Peyer's patch (tissue), 4 donors: ENCODE measurements around the gene NXT1. TPM values are rescaled to one million over a fixed set of nuclear protein-coding genes. Genes with fewer than 3 reads are reported as not detected.
"Not testable (repeated sequence)": the region's sequence is repeated elsewhere in the genome, so short reads cannot be mapped to it uniquely, and the experiment has no call there.

Experiments
- DNase-seq, 3 donors: peaks; one replicate each; pipeline ENCODE4 v3.0.0-alpha.2; 2017 to 2019
- H3K27ac ChIP-seq, 4 donors: fragments of 200-600 bp; sonication (generic); one replicate each; pipeline ENCODE4 v1.5.1; 2016 to 2019
- H3K27me3 ChIP-seq, 2 donors: fragments of 200-600 bp; sonication (generic); one replicate each; pipeline ENCODE4 v1.5.1; 2019
- H3K36me3 ChIP-seq, 3 donors: fragments of 200-600 bp; sonication (generic); one replicate each; pipeline ENCODE4 v1.5.1; 2016 to 2019
- H3K4me1 ChIP-seq, 4 donors: fragments of 200-600 bp; sonication (generic); one replicate each; pipeline ENCODE4 v1.5.1; 2016 to 2019
- H3K4me3 ChIP-seq, 4 donors: fragments of 200-600 bp; sonication (generic); 1 replicate in 3 of 4; 2 replicates in 1 of 4; pipeline ENCODE4 v1.5.1; 2016 to 2019; ENCODE audit warnings: mild to moderate bottlenecking in 1 of 4
- H3K9me3 ChIP-seq, 4 donors: fragments of 200-600 bp; sonication (generic); one replicate each; pipeline ENCODE4 v1.5.1; 2016 to 2019; ENCODE audit warnings: mild to moderate bottlenecking in 1 of 4
- CTCF ChIP-seq, 6 experiments: fragments of 450-650 bp in 4 of 6; fragments of 200-600 bp in 2 of 6; sonication (generic) in 1 of 6; IDR thresholded peaks; one replicate each; pipeline ENCODE4 v1.5.1; 2017 to 2019; ENCODE audit warnings: antibody characterized with exemption in 6 of 6, mild to moderate bottlenecking in 3 of 6, moderate library complexity in 1 of 6
- POLR2A ChIP-seq, 2 donors: fragments of 450-650 bp; IDR thresholded peaks; one replicate each; pipeline ENCODE4 v1.5.1; 2017; ENCODE audit warnings: antibody characterized with exemption in 2 of 2, mild to moderate bottlenecking in 2 of 2, moderate library complexity in 2 of 2
- total RNA-seq, 4 donors: library from RNA; depleted of rRNA; stranded (reverse); fragments of >200 nt; gene quantifications; one replicate each; pipeline ENCODE4 v1.1.0, GENCODE V29; 2016

NXT1 gene
- total RNA-seq, 4 donors from 2014 or later, result 5.4 to 23.1 (median 7.9) TPM

DNA sequence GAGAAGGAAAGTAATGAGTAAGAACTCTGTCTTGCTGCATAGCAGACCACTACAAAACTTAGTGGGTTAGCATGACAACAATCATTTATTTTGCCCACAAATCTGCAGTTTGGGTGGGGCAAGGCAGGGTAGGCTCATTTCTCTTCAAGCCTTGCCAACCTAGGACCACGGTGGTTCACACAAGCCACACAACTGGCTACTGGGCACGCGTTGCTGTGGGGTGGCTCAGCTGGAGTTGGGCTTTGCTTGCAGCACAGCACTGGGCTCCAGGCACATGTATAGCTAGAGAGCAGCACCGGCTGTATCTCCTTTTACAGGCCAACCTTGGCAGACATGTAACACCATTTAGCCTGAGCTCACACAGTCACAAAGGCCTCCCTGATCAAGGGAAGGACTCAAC is 4.6 kb upstream of the NXT1 start:
- Histone ChIP-seq H3K27me3 (no peaks in the 10 kb centered on the region), H3K4me3 (no peak overlapping the region), H3K27ac (no peak overlapping the region), H3K36me3 (no peaks in the 10 kb centered on the region), H3K4me1 (peaks cover 0 to 5% (median 5%) of the 10 kb centered on the region in 4 donors), H3K9me3 (no peaks in the 10 kb centered on the region)
- DNase-seq, result no peak
- TF ChIP-seq CTCF (IDR thresholded peaks at IDR 0.05), result no peak
- no peak for TF ChIP-seq POLR2A (IDR thresholded peaks at IDR 0.05)

GRCh38 chr20:23347791-23348190 is 2.8 kb upstream of the NXT1 start:
- no peak for DNase-seq
- Histone ChIP-seq H3K9me3 (no peaks in the 10 kb centered on the region), H3K4me3 (no peak overlapping the region), H3K27me3 (no peaks in the 10 kb centered on the region), H3K36me3 (no peaks in the 10 kb centered on the region), H3K27ac (no peak overlapping the region), H3K4me1 (peaks cover 0 to 18% (median 9%) of the 10 kb centered on the region in 4 donors)
- TF ChIP-seq POLR2A (IDR thresholded peaks at IDR 0.05), result no peak
- no peak for TF ChIP-seq CTCF (IDR thresholded peaks at IDR 0.05)

DNA sequence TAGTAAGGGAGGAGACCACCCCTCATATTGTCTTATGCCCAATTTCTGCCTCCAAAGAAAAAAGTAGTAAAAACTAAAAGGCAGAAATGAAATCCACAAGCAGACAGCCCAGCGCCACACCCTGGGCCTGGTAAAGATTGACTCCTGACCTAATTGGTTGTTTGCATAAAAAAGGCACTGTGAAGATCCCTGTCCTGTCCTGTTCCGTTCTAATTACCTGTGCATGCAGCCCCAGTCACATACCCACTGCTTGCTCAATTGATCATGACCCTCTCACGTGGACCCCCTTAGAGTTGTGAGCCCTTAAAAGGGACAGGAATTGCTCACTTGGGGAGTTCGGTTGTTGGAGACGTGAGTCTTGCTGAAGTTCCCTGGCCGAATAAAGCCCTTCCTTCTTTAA is 2.1 kb upstream of the NXT1 start:
- H3K9me3 ChIP-seq, H3K4me3 ChIP-seq, DNase-seq, H3K36me3 ChIP-seq, H3K27ac ChIP-seq, H3K27me3 ChIP-seq: not testable (repeated sequence)
- H3K4me1 ChIP-seq, result peaks cover 0 to 18% (median 9%) of the 10 kb centered on the region in 4 donors

DNA sequence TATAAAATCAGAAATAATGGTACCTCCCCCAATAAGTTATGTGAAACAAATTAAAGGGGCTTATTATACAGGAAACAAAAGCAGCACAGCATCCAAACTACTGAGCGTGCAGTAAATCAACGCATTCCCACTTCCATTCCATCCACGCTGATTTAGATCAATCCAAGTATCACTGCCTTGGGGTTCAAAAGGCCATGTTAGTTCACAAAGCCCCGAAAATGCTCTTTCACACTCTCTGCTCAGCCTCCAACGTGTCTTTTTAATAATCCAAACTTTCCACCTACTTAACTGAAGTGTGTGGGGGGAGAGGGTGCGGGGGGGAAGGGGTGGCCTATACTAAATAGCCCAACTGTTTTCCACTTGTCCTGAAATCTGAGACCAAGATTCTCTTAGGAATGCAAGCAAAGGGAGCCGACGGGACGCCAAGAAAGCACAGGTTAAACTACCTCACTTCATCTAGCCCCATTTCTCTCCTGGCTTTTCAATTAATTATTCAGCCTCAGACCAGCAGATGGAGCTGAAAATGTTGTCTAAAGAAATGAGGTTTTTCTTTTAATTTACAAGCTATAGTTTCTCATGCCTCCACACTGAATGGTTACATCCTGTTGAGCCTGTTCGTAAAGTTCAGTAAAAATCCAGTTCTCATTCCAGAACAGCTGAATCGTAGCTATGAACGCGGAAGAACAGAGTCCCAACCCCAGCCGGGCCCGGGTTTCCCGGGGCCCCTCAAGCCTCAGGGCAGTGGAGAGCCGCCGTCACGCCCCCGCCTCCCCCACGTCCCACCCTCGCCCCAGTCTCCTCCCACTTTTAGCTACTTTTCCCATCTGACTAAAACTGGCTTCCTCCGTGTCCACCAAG is 1.0 kb upstream of the NXT1 start:
- peak in 2 of 3 donors; percentile 77 to 90 for DNase-seq
- Histone ChIP-seq H3K9me3 (no peaks in the 10 kb centered on the region), H3K4me3 (peak overlapping the region; percentile 69 to 96 (median 86)), H3K4me1 (peaks cover 0 to 18% (median 9%) of the 10 kb centered on the region in 4 donors), H3K27ac (peak overlapping the region; percentile 90 to 98 (median 95)), H3K27me3 (no peaks in the 10 kb centered on the region), H3K36me3 (peaks cover 0 to 6% (median 0%) of the 10 kb centered on the region in 3 donors)
- TF ChIP-seq POLR2A (IDR thresholded peaks at IDR 0.05), result no peak
- TF ChIP-seq CTCF (IDR thresholded peaks at IDR 0.05), result peak; percentile 53 to 73 (median 66)

DNA sequence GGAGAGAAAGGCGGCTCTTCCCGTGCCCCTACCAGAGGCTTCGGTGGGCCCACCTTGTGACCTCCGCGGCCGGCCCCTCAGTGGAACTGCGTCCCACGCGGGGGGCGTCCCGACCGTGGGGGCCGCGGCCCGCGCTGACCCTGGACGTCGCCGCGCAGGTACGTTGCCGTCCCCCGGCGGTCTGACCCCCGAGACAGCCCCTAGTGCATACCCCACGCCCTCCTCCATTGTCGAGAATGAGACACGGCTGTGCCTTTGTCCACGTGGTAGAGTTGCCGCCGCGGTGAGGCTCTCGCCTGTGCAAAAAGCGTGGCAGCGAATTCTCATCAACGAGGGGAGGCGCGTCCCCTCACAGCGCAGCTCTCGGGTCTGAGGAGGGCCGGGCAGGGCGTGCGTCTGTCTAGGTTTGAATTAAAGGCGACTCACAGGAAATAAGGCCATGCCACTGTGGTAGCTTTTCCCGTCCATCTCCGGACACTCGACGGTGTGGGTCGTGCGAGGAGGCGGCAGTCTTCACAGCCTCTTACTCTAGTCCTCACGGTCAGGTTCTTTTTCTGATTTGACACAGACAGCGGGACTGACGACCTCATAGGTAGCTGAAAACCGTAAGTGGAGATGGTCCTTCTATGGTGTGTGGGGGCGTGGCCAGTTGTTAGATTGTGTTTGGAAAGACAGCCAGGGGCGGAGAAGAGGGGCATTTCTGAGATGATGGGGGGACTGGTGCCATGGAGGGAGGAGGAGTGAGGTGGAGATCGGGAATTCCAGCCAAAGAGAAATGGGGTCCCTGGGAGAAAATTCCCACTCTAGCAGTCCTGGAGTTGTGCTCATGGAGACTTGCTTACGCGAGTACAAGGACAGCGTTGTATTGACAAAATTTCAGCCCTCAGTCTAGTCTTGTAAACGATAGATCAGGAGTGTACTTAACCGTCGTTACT is 580 bp downstream of the NXT1 start:
- peak; percentile 68 to 83 (median 78) for DNase-seq
- Histone ChIP-seq H3K9me3 (no peaks in the 10 kb centered on the region), H3K27me3 (no peaks in the 10 kb centered on the region), H3K4me3 (peak overlapping the region; percentile 69 to 96 (median 86)), H3K27ac (peak overlapping the region; percentile 90 to 98 (median 95)), H3K36me3 (peaks cover 0 to 16% (median 0%) of the 10 kb centered on the region in 3 donors), H3K4me1 (peaks cover 0 to 18% (median 9%) of the 10 kb centered on the region in 4 donors)
- TF ChIP-seq POLR2A (IDR thresholded peaks at IDR 0.05) (no peak), CTCF (IDR thresholded peaks at IDR 0.05) (no peak)
